Chondrocyte (in vitro differentiated cells): ENCODE measurements around the gene PLEKHH1. TPM values are rescaled to one million over a fixed set of nuclear protein-coding genes. Genes with fewer than 3 reads are reported as not detected.

Source experiments
- DNase-seq: peaks from one replicate; pipeline ENCODE4 v3.0.0; 2021; ENCODE audit warnings: mixed read lengths, low spot score
- H3K27ac Mint-ChIP-seq: one replicate; pipeline ENCODE4 v1.8.0; 2021; ENCODE audit warnings: mild to moderate bottlenecking, moderate library complexity, mixed read lengths; ENCODE audit not compliant: unreplicated experiment
- H3K27me3 Mint-ChIP-seq: 2 replicates; pipeline ENCODE4 v1.8.0; 2021; ENCODE audit warnings: low read depth, mixed read lengths
- H3K36me3 Mint-ChIP-seq: 2 replicates; pipeline ENCODE4 v1.8.0; 2021; ENCODE audit warnings: low read depth, mixed read lengths
- H3K4me1 Mint-ChIP-seq: 2 replicates; pipeline ENCODE4 v1.8.0; 2021; ENCODE audit warnings: low read depth, mild to moderate bottlenecking, mixed read lengths
- H3K4me3 Mint-ChIP-seq: one replicate; pipeline ENCODE4 v1.8.0; 2021; ENCODE audit warnings: mild to moderate bottlenecking, moderate library complexity, mixed read lengths; ENCODE audit not compliant: unreplicated experiment
- H3K9me3 Mint-ChIP-seq: 2 replicates; pipeline ENCODE4 v1.8.0; 2021; ENCODE audit warnings: low read depth, mixed read lengths
- CTCF ChIP-seq: fragments of 200-600 bp; sonication (generic); IDR thresholded peaks from 2 replicates; pipeline ENCODE4 v1.5.0; 2021; ENCODE audit warnings: antibody characterized with exemption, mild to moderate bottlenecking, moderate library complexity
- total RNA-seq: library from RNA; stranded (reverse); gene quantifications from 3 replicates; pipeline ENCODE4 v1.2.1, GENCODE V29; 2021

Gene PLEKHH1
- total RNA-seq, 1 donor from 2014 or later, result 2.8 TPM

- Mint-ChIP-seq H3K9me3 (no peaks in the 10 kb centered on the region), H3K4me1 (no peaks in the 10 kb centered on the region), H3K27ac (no peak overlapping the region), H3K36me3 (no peaks in the 10 kb centered on the region), H3K4me3 (no peak overlapping the region), H3K27me3 (no peaks in the 10 kb centered on the region)
- no peak for TF ChIP-seq CTCF
- peak; percentile 42 for DNase-seq
These were observed 46.5 kb downstream of the PLEKHH1 start for GRCh38 chr14:67579636-67580035.

- H3K36me3 Mint-ChIP-seq, result no peaks in the 10 kb centered on the region
- no peaks in the 10 kb centered on the region for H3K4me1 Mint-ChIP-seq
- no peak for DNase-seq
- no peak for TF ChIP-seq CTCF
- H3K4me3 Mint-ChIP-seq, result no peak overlapping the region
- H3K9me3 Mint-ChIP-seq, result no peaks in the 10 kb centered on the region
- H3K27me3 Mint-ChIP-seq, result no peaks in the 10 kb centered on the region
- H3K27ac Mint-ChIP-seq, result no peak overlapping the region
These were observed 47.5 kb downstream of the PLEKHH1 start for GRCh38 chr14:67580336-67581171.

GRCh38 chr14:67581643-67582042 is 48.6 kb downstream of the PLEKHH1 start:
- H3K27me3 Mint-ChIP-seq, result no peaks in the 10 kb centered on the region
- no peaks in the 10 kb centered on the region for H3K4me1 Mint-ChIP-seq
- no peaks in the 10 kb centered on the region for H3K9me3 Mint-ChIP-seq
- no peak overlapping the region for H3K27ac Mint-ChIP-seq
- TF ChIP-seq CTCF, result no peak
- DNase-seq, result no peak
- no peaks in the 10 kb centered on the region for H3K36me3 Mint-ChIP-seq
- no peak overlapping the region for H3K4me3 Mint-ChIP-seq

- no peaks in the 10 kb centered on the region for H3K36me3 Mint-ChIP-seq
- no peaks in the 10 kb centered on the region for H3K27me3 Mint-ChIP-seq
- no peaks in the 10 kb centered on the region for H3K9me3 Mint-ChIP-seq
- H3K27ac Mint-ChIP-seq, result no peak overlapping the region
- TF ChIP-seq CTCF, result no peak
- no peak overlapping the region for H3K4me3 Mint-ChIP-seq
- no peak for DNase-seq
- H3K4me1 Mint-ChIP-seq, result no peaks in the 10 kb centered on the region
These were observed 49.0 kb downstream of the PLEKHH1 start for GRCh38 chr14:67582061-67582460.

- Mint-ChIP-seq H3K4me3 (no peak overlapping the region), H3K27ac (no peak overlapping the region), H3K36me3 (peaks cover 2% of the 10 kb centered on the region), H3K4me1 (no peaks in the 10 kb centered on the region), H3K9me3 (no peaks in the 10 kb centered on the region), H3K27me3 (no peaks in the 10 kb centered on the region)
- no peak for DNase-seq
- peak; percentile 83 for TF ChIP-seq CTCF
These were observed 50.9 kb downstream of the PLEKHH1 start for GRCh38 chr14:67583711-67584644.
